Endothelial cell (in vitro differentiated cells): ENCODE measurements around the gene ZNF423. TPM values are rescaled to one million over a fixed set of nuclear protein-coding genes. Genes with fewer than 3 reads are reported as not detected.

Experiments used
- DNase-seq: peaks from one replicate; pipeline ENCODE4 v3.0.0; 2021; ENCODE audit warnings: low spot score
- H3K27ac Mint-ChIP-seq: one replicate; pipeline ENCODE4 v1.8.0; 2021; ENCODE audit warnings: mixed read lengths, inconsistent platforms; ENCODE audit not compliant: unreplicated experiment
- H3K27me3 Mint-ChIP-seq: one replicate; pipeline ENCODE4 v1.8.0; 2021; ENCODE audit warnings: mild to moderate bottlenecking, moderate library complexity, mixed read lengths, inconsistent platforms; ENCODE audit not compliant: unreplicated experiment
- H3K36me3 Mint-ChIP-seq: one replicate; pipeline ENCODE4 v1.8.0; 2021; ENCODE audit warnings: mild to moderate bottlenecking, low read depth, mixed read lengths, inconsistent platforms; ENCODE audit not compliant: unreplicated experiment
- H3K4me1 Mint-ChIP-seq: one replicate; pipeline ENCODE4 v1.8.0; 2021; ENCODE audit warnings: mild to moderate bottlenecking, mixed read lengths, inconsistent platforms; ENCODE audit not compliant: unreplicated experiment
- H3K4me3 Mint-ChIP-seq: one replicate; pipeline ENCODE4 v1.8.0; 2021; ENCODE audit warnings: mild to moderate bottlenecking, mixed read lengths, inconsistent platforms; ENCODE audit not compliant: unreplicated experiment
- H3K9me3 Mint-ChIP-seq: one replicate; pipeline ENCODE4 v1.8.0; 2021; ENCODE audit warnings: mixed read lengths, inconsistent platforms; ENCODE audit not compliant: unreplicated experiment
- total RNA-seq: library from RNA; stranded (reverse); fragmentation: NEBNext Ultra II Directional; extraction: Animal tissue kit (Norgen Biotek cat#: 25700); gene quantifications from one replicate; pipeline ENCODE4 v1.2.1, GENCODE V29; 2021; ENCODE audit not compliant: unreplicated experiment
- TF ChIP-seq, protein P1 (sequence below): fragments of 200-600 bp; sonication (generic); IDR thresholded peaks from one replicate; pipeline ENCODE4 v1.5.0; 2021; ENCODE audit warnings: antibody characterized with exemption; ENCODE audit not compliant: unreplicated experiment

Gene ZNF423
- total RNA-seq, 1 donor from 2014 or later, result 44.8 TPM

DNA sequence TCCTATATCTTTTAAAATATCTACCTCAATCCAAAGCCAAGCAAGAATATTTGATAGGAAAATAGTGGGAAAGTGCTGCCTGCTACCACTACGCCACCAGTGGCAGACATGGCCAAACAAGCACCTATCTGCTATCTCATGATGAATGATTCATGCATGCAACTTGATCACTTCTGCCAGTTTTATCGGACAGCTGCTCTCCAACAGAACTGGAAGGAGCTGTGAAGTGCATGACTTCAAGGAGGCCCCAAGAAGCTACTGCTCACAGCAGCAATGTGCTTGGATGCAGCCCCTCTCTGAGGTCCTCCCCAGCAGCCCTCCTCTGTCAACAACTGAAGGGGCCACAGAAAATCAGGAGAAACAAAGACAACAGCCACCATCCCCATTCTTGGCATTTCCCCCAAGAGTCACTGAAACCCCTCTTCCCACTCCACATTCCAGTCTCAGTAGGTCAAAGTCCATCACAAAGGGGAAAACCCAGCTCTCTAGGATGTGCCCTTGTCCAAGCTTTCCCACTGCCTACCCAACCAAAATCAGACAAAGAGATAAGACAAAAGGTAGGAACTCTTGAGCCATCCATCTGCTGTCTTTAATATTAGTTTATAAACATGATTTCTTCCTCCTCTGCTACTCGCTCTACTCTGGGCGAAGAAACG lies 267.1 kb downstream of the ZNF423 start:
- Mint-ChIP-seq H3K4me1 (peaks cover 14% of the 10 kb centered on the region), H3K4me3 (no peak overlapping the region), H3K27me3 (peaks cover 7% of the 10 kb centered on the region), H3K36me3 (no peaks in the 10 kb centered on the region), H3K27ac (no peak overlapping the region), H3K9me3 (no peaks in the 10 kb centered on the region)
- DNase-seq, result no peak
- TF ChIP-seq, protein P1, sequence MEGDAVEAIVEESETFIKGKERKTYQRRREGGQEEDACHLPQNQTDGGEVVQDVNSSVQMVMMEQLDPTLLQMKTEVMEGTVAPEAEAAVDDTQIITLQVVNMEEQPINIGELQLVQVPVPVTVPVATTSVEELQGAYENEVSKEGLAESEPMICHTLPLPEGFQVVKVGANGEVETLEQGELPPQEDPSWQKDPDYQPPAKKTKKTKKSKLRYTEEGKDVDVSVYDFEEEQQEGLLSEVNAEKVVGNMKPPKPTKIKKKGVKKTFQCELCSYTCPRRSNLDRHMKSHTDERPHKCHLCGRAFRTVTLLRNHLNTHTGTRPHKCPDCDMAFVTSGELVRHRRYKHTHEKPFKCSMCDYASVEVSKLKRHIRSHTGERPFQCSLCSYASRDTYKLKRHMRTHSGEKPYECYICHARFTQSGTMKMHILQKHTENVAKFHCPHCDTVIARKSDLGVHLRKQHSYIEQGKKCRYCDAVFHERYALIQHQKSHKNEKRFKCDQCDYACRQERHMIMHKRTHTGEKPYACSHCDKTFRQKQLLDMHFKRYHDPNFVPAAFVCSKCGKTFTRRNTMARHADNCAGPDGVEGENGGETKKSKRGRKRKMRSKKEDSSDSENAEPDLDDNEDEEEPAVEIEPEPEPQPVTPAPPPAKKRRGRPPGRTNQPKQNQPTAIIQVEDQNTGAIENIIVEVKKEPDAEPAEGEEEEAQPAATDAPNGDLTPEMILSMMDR, result no peak

DNA sequence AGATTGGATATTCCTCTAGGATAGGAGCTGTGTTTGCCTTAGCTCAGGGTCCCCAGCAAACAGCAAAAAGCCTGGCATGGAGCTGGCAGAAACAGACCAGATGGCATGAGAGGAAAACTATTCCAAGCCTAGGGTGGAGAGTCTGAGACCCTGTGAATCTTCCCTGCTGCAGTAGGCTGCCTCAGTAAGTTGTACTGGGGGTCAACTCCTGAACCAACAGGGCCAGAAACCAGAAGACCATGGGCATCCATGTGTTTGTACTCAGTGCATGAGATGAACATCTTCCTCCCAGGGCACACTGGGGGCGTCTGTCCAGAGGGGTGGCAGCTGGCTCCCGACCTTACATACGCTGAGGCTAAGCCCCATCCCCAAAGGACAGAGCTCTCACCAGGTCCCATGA lies 267.9 kb downstream of the ZNF423 start:
- TF ChIP-seq, protein P1, result no peak
- H3K4me3 Mint-ChIP-seq, result no peak overlapping the region

DNA sequence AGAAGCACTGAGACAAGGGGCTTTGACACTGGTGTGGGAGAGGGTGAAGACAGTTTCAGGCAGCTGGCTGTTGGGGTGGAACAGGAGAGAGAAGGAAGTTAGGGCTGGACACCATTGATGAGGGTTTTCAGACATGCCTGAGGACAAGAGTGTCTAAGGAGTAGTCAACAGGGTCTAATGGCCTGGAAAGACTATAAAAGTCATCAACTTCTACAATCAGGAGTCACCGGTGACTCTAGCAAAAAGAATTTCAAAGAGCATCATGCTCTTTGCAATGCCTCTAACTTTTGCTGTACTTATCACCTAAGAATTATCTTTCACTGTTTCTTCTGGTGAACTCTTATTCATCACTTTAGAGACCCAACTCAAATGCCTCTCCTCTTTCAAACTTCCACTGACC lies 268.4 kb downstream of the ZNF423 start:
- Mint-ChIP-seq H3K9me3 (no peaks in the 10 kb centered on the region), H3K36me3 (no peaks in the 10 kb centered on the region)

More for the DNA sequence above, 267.9 kb downstream of the ZNF423 start:
- H3K27ac Mint-ChIP-seq, result no peak overlapping the region
- no peaks in the 10 kb centered on the region for H3K36me3 Mint-ChIP-seq
- peaks cover 7% of the 10 kb centered on the region for H3K27me3 Mint-ChIP-seq
- DNase-seq, result no peak
- no peaks in the 10 kb centered on the region for H3K9me3 Mint-ChIP-seq
- H3K4me1 Mint-ChIP-seq, result peaks cover 11% of the 10 kb centered on the region

DNA sequence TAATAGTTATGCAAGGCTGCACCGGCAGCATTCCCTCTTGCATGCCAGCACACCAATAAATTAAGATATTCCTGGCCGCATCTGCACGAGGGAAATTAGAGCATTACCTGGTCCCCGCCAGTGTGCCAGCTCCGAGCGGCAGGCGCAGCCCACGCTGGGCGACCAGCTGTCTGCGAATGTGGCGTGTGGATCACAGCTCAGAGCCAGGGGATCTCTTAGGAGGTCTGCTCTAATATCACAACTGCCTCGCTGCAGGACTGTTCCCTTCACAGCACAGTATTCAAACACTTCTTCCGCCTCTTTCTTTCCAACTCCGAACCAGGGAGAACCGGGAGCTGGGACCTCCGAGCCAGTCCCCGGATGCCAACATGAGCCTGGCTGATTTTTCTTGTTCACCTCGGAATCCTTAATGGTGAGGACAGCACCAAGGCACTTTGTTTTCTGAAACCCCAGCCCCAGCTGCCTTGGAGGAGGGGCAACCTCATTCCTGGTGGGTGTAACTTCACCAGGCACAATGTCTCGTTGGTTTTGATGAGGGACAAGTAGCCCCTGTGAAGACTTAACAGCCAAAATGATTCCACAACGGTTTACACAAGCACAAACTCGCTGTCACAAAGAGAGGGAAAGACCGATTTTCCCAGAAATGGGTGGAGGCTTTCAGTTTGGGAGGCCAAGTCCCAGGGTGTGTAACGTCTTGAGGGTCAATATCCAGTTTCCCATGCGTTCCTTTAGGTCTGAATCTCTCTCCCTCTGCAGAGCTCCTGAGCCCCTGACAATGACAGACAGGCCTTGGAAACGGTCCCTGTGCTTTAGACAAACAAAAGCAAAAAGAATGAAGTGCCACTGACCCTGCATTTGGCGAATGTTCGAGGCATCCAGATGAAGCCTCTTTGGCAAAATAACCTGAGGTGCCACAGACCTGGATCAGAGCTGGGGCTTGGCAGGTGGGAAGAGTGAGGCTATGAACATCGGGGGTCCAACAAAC lies 269.2 kb downstream of the ZNF423 start:
- DNase-seq, result no peak
- Mint-ChIP-seq H3K9me3 (no peaks in the 10 kb centered on the region), H3K36me3 (no peaks in the 10 kb centered on the region), H3K27ac (no peak overlapping the region), H3K4me3 (no peak overlapping the region), H3K4me1 (peaks cover 13% of the 10 kb centered on the region), H3K27me3 (peaks cover 7% of the 10 kb centered on the region)
- TF ChIP-seq, protein P1, result no peak

More for the DNA sequence above, 268.4 kb downstream of the ZNF423 start:
- H3K27me3 Mint-ChIP-seq, result peaks cover 7% of the 10 kb centered on the region
- H3K4me1 Mint-ChIP-seq, result peaks cover 11% of the 10 kb centered on the region
- TF ChIP-seq, protein P1, result no peak
- DNase-seq, result no peak
- H3K27ac Mint-ChIP-seq, result no peak overlapping the region
- no peak overlapping the region for H3K4me3 Mint-ChIP-seq
